GM19193 (cell line): ENCODE measurements around the gene CEBPB.

ENCODE experiments used
- POLR2A ChIP-seq: IDR thresholded peaks from 4 replicates; pipeline ENCODE4 v1.6.1; 2011; ENCODE audit not compliant: insufficient read depth, insufficient read length; ENCODE audit errors: extremely low read depth

Gene CEBPB

DNA sequence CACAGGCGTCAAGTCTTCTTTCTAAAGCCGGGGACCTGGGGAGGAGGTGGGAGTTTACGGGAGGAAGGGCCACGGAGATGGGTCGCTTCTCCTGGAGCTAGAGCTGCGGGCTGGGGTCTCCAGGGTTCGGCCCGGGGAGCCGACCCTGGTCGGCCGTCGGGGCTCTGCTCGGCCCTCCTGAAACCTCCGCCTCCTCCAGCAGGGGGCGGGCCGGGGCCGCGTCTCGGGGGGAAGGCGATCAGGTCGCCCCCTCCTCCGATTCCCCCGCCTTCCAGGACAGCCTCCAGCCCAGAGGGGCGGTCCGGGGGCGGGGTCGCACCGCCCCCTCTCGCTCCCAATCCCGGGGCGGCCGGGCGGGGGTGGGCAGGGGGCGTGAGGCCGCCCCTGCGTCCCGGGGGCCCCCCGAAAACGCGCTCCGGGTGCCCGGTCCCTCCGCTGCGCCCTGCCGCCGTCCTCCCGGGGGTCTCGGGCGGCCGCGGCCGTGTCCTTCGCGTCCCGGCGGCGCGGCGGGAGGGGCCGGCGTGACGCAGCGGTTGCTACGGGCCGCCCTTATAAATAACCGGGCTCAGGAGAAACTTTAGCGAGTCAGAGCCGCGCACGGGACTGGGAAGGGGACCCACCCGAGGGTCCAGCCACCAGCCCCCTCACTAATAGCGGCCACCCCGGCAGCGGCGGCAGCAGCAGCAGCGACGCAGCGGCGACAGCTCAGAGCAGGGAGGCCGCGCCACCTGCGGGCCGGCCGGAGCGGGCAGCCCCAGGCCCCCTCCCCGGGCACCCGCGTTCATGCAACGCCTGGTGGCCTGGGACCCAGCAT lies at the start of gene CEBPB:
CEBPB (plus strand) TSS at position 580 of the 814 bp plus-strand sequence; CDS start at position 784, 204 bp downstream.
- TF ChIP-seq POLR2A = peak; percentile 76

DNA sequence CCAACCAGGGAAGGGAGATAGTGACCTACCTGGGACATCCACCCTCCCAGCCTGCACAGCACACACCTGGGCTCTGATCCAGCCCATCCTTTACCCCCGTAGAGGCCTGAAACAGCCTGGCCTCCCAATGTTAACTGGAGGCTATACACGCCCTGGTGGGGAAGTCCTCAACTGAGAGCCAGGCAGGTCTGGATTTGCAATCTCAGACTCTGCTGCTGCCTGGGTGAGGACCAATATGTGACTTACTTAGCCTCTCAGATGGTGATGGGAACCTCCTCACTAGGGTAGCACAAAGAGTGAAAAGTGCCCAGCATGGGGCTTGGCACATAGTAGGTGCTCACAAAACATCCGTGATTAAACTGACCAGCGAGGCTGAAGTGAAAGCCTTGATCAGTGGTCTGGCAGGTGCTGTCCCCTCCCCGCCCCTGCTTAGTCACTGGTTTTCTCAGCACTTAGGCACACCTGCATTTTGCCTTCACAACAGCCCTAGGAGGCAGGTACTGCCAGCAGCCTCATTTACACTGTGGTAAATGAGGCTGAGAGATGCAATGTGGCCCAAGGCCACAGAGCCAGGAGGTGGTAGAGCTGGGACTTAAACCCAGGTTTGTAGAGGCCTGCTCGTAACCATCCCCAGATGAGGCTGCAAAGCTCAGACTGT lies 49.5 kb upstream of the CEBPB start:
- TF ChIP-seq POLR2A = no peak

DNA sequence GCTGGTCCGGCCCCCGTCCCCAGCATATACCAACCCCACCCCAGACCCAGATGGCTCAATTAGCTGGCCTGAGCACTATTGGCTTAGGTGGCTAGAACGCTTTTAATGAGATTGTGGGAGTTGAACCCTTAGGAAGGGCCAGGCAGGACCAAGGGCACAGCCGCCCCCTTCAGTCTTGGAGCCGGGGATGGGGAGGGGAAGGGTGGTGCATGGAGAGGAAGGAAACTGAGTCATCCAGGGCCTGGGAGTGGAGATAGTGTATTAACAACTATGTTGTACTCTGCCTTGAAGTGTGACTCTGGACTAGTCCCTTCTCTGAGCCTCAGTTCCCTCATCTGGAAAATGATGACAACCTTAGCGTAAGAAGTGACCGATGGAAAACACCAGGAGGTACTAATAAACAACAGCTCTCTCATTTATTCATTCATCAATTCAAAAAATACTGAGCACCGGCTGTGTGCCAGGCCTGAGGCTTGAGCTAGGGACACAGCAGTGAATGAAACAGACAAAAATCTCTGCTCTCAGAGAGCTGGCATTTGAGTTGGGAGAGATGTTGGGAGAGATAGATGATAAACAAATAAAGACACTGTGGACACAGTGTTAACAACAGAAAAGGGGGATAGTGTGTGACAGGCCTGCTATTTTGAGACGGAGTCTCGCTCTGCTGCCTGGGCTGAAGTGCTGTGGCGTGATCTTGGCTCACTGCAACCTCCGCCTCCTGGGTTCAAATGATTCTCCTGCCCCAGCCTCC lies 48.6 kb upstream of the CEBPB start:
- no peak for TF ChIP-seq POLR2A

DNA sequence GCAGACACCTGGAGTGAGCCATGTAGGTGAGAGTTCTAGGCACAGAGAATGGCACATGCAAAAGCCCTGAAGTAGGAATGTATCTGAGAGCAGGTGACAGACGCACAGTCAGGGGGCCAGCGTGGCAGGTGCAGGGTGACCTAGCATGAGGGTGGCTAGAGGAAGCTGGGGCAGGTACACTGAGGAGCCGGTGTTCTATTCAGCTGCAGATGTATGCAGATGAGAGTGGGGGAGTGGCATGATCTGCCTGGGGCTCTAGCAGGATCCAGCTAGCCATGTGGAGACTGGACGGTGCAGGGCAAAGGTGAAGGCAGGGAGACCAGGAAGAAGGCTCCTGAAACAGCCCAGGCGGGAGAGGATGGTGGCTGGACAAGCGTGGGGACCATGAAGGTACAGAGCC lies 47.8 kb upstream of the CEBPB start:
- no peak for TF ChIP-seq POLR2A

DNA sequence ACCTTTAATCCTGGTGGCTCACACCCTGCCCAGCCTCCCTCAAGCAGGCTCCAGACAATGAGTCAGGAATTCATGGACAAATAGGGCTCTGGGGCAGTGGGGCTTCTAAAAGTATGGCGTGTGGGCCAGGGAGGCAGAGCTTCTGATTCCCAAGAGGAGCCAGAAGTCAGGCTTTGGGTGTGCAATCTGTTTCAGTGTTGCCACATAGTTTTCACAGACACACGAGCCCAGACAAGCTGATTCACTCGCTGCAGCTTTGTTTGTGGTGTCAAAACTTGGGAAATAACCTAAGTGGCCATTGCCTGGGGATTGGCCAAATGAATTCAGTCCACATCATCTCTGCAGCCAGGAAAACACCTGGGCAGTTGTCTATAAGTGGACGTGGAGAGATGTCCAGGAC lies 46.3 kb upstream of the CEBPB start:
- TF ChIP-seq POLR2A = no peak

DNA sequence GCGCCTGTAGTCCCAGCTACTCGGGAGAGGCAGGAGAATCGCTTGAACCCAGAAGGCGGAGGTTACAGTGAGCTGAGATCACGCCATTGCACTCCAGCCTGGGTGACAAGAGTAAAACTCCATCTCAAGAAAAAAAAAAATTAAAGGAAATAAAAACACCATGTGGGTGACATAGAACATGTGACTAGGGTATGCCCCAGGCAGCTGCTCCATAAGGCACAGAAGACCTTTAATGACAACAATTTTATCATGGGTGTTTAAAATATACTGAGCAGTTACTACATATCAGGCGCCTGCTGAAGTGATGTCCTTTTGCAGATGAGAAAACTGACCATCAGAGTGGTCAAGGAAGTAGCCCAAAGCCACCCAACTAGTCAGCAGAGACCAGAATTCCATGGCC lies 45.1 kb upstream of the CEBPB start:
- no peak for TF ChIP-seq POLR2A

DNA sequence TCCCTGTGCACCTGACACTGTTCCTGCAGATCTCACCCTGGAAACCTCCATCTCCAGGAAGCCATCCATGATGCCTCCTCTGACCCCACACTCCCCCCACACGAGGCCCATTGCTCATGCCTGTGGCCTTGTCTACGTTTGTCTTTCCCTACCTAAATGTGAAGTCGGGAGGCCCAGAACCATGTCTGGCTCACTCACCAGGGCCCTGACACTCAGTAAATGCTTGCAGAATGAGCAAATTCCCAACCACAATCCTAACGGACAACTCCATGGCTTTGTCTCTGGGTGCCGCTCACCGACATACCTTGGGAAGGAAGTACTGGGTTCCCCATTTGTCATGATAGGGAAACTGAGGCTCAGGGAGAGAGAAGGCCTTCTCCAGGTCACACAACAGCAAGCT lies 44.4 kb upstream of the CEBPB start:
- no peak for TF ChIP-seq POLR2A

DNA sequence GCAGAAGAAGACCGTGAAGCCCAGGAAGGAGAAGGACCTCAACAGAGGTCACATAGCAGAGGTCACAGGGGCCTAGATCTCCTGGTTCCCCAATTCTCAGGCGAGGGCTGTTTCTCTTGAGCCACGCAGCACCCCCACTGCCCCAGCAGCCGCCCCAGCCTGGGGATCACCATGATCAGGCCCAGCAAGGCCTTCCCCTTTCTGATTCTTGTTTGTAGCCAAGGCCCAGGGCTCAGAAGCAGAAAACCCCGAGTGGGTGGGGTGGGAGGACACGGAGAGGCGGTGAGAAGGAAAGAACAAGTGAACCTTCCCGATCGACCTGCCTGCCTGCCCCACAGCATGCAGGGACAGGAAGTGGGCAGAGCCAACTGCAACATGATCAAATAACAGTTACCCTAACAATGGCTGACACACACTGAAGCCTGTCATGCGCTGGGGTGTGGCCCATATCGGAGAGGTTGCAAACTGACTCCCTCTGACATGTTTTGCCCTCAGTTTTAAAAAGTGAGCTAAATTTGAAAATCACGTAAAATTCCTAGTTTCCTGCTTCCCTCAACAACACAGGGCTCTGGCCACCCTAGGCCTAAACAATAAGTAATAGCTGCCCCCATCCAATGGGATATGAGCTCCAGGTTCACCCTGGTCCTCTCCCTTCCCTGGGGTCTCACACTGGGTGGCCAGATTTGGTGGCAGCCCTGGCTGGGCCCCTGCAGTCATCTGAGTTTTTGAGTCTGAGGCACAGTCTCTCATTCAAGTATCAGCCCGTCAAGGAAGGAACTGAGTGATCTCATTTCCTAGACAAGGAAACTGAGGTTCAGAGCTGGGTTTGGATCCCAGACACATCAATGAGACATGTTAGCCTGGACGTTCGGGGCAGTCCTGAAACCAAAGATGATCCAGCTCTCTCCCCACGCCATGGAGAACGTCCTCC lies 43.6 kb upstream of the CEBPB start:
- TF ChIP-seq POLR2A = peak; percentile 45

DNA sequence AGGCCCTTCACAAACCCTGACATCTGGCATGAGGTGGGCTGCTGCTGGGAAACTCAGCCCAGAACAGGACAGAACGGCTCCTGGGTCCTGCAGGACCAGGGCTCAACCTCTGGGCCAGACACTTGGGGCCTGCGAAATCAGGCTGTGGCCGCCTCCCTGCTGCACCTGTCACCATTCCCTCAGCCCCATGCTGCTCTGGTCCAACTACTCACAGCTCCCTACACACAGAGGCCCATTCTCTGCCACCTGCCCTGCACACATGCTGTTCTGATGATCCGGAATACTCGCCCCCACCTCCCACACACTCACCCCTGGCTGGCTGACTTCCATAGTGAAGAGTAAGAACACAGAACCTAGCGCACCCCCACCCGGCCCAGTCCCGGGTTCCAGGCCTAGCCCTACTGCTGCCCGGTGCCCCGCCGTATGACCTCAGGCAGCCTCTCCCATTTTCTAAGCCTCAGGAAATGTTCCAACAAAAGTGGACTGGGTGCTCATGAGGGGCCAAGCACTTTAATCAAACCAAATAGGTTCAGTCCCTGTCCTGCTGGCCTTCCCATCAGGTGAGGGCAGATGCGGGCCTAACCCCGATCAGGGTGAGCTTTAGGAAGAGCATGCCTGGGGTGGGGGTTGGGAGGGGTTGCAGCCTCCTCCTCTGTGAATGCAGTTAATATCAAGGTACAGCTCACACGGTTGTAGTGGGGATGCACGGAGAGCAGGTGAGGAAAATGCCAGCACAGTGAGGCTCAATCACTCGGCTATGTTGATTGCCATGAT lies 41.0 kb upstream of the CEBPB start:
- TF ChIP-seq POLR2A = no peak

DNA sequence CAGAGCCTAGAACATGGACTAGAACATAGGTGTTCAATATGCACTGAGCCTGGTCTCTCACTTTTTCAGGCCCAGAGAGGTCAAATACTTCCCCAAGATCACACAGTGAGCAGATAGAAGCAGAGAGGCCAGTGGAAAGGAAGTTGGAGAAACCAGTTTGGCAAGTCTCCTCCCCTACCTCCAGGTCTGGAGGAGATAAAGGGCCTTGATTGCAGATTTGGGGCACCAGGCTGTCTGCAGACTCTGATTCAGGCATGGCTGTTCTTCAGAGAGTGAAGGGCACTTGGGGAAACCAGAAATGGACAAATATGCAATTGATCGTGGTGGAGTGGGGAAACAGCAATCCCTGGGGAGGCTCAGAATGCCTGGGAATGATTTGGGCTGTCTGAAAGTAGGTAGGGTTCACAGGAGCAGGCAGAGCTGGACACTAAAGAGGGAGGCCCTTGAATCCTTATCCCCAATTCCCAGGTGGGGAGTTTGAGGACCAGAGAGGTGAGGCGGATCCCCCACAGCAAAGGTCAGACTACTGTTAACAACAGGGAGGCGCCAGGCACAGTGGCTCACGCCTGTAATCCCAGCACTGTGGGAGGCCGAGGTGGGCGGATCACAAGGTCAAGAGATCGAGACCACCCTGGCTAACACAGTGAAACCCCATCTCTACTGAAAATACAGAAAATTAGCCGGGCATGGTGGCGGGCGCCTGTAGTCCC lies 39.4 kb upstream of the CEBPB start:
- no peak for TF ChIP-seq POLR2A

DNA sequence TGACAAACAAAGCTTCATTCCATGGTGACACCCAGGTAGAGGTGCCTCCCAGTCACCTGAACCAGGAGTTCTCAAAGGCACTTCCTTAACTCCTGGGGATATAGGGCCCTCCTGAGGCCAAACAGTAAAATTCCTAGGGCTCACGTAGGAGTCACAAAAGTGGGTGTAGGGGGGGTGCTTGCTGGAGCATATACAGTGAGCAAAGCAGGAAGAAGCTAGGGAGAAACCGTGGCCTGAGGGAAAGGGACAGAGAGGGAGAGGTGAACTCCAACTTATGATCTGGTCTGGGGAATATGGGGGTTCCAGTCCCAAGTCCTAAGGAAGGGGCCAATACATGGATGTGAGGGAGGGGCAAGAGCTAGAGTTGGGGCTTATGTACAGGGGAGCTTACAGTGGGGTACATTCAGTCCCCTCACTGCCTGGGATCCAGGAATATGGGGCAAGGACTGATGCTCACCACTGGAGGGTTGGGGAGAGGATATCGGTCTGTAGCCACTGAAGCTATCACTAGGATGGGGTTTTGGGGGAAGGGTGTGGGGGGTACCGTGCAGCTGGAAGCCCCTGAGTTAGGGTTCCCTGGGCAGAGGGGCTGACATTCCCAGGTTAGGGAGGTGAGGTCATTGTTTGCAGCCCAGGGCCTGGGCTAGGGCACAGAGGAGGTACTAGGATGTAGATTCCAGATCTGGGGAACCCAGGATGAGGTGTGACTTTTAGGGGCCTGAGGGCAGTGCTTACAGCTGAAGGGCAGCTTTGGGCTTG lies 38.1 kb upstream of the CEBPB start:
- TF ChIP-seq POLR2A = no peak

DNA sequence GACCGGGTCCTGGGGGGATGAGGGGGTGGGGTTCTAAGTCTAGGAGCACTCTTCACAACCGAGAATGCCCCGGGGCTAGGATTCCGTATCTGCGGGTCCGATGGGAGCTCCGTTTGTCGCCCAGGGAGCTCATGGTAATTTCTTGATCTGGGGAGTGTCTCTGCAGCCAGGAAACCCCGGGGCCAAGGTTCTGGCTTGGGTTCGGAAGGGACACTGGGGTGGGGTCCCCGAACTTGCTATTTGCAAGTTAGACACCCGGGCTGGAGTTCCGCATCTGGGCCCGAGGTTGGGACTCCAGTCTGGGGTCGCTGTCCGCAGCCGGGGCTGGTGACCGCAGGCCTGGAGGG lies 37.5 kb upstream of the CEBPB start:
- no peak for TF ChIP-seq POLR2A
